IPS DF 4.7 (cell line): ENCODE measurements around the gene KRTAP6-1.

Experiments used
- DNase-seq: peaks from one replicate; pipeline ENCODE4 v3.0.0-alpha.2; 2013; ENCODE audit warnings: low spot score; ENCODE audit errors: extremely low read depth

KRTAP6-1 gene

GRCh38 chr21:30613836-30614235 lies at the start of gene KRTAP6-1:
KRTAP6-1 (minus strand) TSS chr21:30613930; CDS start chr21:30613904, 26 bp downstream.
- DNase-seq = no peak

GRCh38 chr21:30652891-30653290 lies 39.2 kb upstream of the KRTAP6-1 start:
- no peak for DNase-seq

DNA sequence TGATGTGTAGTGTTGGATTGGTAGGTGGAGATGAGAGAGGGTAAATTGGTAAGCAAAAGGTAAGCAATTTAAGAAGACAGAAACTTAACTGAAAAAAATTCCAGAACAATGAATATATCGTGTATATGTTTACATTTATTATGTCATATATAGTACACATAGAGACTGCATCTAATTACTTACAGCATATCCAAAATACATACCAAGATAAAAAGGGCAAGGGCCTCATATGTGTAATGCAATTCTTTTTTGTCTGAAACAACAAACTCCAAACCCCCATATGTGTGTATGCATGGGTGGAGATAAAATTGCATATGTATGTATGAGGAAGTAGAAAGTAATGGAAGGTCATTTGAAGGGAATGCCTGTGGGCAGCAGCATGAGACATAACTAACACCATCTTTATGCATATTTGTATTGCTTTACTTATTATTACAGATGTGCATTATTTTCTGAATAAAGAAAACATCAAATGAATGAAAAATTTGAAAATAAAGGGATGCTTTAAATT lies 33.2 kb upstream of the KRTAP6-1 start:
- DNase-seq = no peak

DNA sequence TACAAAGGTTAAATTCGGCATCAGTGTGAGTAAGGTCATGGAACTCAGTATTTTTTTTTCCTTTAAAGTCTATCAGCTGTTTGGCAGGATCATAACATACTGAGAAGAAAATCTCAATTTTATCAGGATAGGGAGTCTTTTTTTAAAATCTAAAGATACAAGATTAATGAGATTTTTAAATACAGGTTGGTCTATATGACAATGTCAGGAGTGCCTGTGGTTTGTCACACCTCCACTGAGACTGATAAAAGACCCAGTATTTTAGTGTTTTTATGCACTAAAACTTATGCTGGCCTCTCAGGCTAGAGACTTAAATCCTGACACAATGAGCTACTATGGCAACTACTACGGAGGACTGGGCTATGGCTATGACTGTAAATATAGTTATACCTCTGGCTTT lies 28.8 kb upstream of the KRTAP6-1 start, which contains the start of gene KRTAP20-3:
KRTAP20-3 (plus strand) TSS at position 301 of the 400 bp plus-strand sequence.
- DNase-seq = no peak

- DNase-seq = no peak
Measured at GRCh38 chr21:30638686-30639085, 25.0 kb upstream of the KRTAP6-1 start.

DNA sequence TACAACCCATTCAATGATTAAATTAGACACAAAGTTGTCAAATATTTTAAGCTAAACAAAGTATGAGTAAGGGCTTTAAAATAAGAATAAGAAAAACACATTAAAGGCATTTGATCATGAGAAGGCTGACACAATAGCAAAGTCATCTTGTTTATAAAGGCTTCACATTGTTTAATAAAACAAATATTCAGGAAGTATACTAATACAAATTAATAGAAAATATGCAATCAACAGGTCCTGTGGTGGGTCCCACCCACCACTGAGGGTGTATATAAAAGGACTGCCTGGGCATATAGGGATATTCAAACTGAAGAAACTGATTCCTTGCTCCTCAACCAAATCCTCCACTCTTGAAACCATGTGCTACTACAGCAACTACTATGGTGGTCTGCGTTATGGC lies 21.2 kb upstream of the KRTAP6-1 start, which contains the start of gene KRTAP20-2:
KRTAP20-2 (plus strand) TSS at position 301 of the 400 bp plus-strand sequence; CDS start at position 359, 58 bp downstream.
- DNase-seq = no peak

GRCh38 chr21:30629200-30629599 lies 15.5 kb upstream of the KRTAP6-1 start:
- DNase-seq = no peak

DNA sequence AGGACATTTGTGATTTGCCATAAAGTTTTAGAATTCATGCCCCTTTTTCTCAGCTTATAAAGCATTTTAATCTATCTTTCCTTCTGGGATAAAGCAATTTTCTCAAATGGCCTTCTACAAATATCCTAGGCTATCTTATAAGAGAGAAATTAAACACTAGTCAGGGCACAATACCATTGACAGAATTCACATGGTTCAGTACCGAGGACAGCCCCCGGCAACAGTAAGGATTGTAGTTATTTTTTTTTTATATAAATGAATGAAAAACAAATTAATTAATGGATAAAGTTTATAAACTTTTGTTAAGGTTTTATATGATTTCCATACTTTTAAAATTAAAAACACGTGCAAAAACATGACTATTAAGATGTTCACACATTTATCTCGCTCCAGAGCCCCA lies 14.4 kb upstream of the KRTAP6-1 start:
- DNase-seq = no peak

GRCh38 chr21:30625449-30626165 lies 11.9 kb upstream of the KRTAP6-1 start:
- DNase-seq = no peak

- DNase-seq = no peak
Measured at GRCh38 chr21:30623362-30623761, 9.6 kb upstream of the KRTAP6-1 start.

GRCh38 chr21:30620522-30620921 lies 6.8 kb upstream of the KRTAP6-1 start, which contains the start of gene KRTAP20-4:
KRTAP20-4 (plus strand) TSS chr21:30620627.
- DNase-seq = no peak

GRCh38 chr21:30620080-30620479 lies 6.3 kb upstream of the KRTAP6-1 start:
- no peak for DNase-seq

- no peak for DNase-seq
Measured at GRCh38 chr21:30616125-30616524, 2.4 kb upstream of the KRTAP6-1 start, which contains the start of gene KRTAP20-1. KRTAP20-1 (plus strand) TSS chr21:30616425; CDS start chr21:30616455, 30 bp downstream.

DNA sequence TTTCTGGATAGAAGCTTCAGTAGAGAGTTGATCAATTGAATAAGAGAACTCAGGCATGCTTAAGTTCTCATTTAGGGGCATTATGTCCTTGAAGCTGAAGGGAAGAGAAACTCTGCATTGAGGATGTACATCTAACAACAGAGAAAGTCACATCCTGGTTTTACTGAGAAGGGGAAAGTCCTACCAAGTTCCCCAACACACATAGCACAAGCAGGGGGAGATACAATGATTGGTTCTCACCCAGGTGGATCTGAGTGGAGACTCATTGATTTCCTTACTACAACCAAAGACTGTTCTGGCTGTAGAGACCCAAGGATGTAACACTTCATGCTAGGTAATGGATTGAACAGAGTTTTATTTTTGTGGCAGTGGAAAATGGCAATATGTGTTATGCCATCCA lies 1.5 kb upstream of the KRTAP6-1 start:
- no peak for DNase-seq

GRCh38 chr21:30612132-30612531 lies 1.6 kb downstream of the KRTAP6-1 start:
- DNase-seq = no peak

- peak; percentile 3 for DNase-seq
Measured at GRCh38 chr21:30605968-30606367, 7.8 kb downstream of the KRTAP6-1 start.

DNA sequence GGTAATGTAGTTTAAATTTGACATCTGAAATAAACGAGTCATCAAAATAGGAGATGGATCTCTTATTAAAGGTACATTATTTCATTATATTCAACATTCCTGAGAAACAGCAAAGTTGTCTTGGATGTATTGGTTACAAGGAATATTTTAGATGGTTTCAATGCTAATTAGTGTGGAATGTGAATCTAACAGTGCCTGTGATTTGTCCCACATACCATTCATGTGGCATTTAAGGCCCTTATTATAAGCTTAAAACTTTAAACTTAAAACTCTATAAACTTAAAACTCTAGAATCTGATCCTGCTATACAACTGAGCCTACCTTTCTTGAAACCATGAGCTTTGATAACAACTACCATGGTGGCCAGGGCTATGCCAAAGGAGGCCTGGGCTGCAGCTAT lies 12.9 kb downstream of the KRTAP6-1 start, which contains the start of gene KRTAP22-1:
KRTAP22-1 (plus strand) TSS at position 301 of the 400 bp plus-strand sequence.
- DNase-seq = no peak

DNA sequence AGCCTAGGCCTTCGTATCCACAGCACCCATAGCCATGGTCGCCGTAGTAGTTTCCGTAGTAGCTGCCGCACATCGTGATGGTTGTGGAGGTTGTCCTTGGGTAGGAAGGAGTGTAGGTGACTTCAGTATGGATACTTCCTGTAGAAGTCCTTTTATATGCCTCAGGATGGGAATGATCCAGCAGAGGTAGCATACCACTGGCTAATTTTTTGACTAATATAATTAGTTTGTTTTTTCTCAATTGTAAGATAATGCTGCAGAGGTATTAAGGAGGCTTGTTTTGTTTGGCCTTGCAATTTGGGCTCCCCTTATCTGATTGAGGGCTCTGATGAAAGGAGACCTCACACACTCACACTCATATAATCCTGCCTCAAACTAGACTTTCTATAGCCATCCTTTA lies 14.9 kb downstream of the KRTAP6-1 start, which contains the start of gene KRTAP6-2:
KRTAP6-2 (minus strand) TSS at position 101 of the 400 bp plus-strand sequence; CDS start at position 73, 28 bp downstream.
- no peak for DNase-seq

GRCh38 chr21:30592140-30592539 lies 21.6 kb downstream of the KRTAP6-1 start, which contains the start of gene KRTAP6-3:
KRTAP6-3 (plus strand) TSS chr21:30592440; CDS start chr21:30592446, 6 bp downstream.
- no peak for DNase-seq

DNA sequence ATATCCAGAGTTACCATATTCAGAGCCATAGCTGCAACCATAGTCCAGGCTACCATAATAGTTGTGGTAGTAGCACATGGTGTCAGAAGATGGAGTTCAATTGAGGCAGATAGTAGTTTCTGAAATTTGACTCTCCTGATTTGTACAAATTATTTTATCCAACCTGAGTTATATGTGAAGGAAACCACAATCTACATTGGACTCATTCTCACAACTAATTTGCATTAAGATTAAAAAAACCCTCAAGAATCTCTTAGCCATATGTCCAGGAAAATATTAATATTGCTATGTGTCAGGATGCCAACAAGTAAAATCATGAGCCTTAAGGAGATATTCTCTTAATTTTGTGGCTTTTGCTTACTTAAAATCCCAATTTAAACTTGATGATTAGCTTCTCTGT lies 23.4 kb downstream of the KRTAP6-1 start, which contains the start of gene KRTAP22-2:
KRTAP22-2 (minus strand) TSS at position 101 of the 400 bp plus-strand sequence.
- DNase-seq = no peak

- no peak for DNase-seq
Measured at GRCh38 chr21:30582870-30583269, 30.9 kb downstream of the KRTAP6-1 start.

- no peak for DNase-seq
Measured at GRCh38 chr21:30580132-30580531, 33.6 kb downstream of the KRTAP6-1 start.
